Measurements from ENCODE around the gene GUCY2C.

The GUCY2C gene

GRCh38 chr12:14681625-14682024 is 14.8 kb downstream of the GUCY2C start:
- H3K27ac ChIP-seq = no peak overlapping the region
- TF ChIP-seq ZFX (IDR thresholded peaks at IDR 0.05) = no peak
- TF ChIP-seq CTCF (conservative IDR thresholded peaks at IDR 0.05) = no peak

- H3K27ac ChIP-seq = no peak overlapping the region
- no peak for TF ChIP-seq CTCF (conservative IDR thresholded peaks at IDR 0.05)
These were observed 15.2 kb downstream of the GUCY2C start for GRCh38 chr12:14681190-14681589.

GRCh38 chr12:14678547-14679150 is 17.8 kb downstream of the GUCY2C start:
- no peak overlapping the region for H3K27ac ChIP-seq
- no peak for TF ChIP-seq ZFX (IDR thresholded peaks at IDR 0.05)
- no peak for TF ChIP-seq CTCF (conservative IDR thresholded peaks at IDR 0.05)

- TF ChIP-seq ZFX (IDR thresholded peaks at IDR 0.05) = no peak
- TF ChIP-seq CTCF (conservative IDR thresholded peaks at IDR 0.05) = no peak
- H3K27ac ChIP-seq = no peak overlapping the region
These were observed 27.8 kb downstream of the GUCY2C start for GRCh38 chr12:14668591-14668990.

- no peak overlapping the region for H3K27ac ChIP-seq
- no peak for TF ChIP-seq ZFX (IDR thresholded peaks at IDR 0.05)
- TF ChIP-seq CTCF (conservative IDR thresholded peaks at IDR 0.05) = no peak
These were observed 30.7 kb downstream of the GUCY2C start for GRCh38 chr12:14665354-14666348.

- no peak overlapping the region for H3K27ac ChIP-seq
- TF ChIP-seq ZFX (IDR thresholded peaks at IDR 0.05) = no peak
- peak; percentile 81 for TF ChIP-seq CTCF (conservative IDR thresholded peaks at IDR 0.05)
These were observed 31.9 kb downstream of the GUCY2C start for GRCh38 chr12:14664434-14665023.

- no peak for TF ChIP-seq ZFX (IDR thresholded peaks at IDR 0.05)
- TF ChIP-seq CTCF (conservative IDR thresholded peaks at IDR 0.05) = no peak
- H3K27ac ChIP-seq = no peak overlapping the region
These were observed 33.4 kb downstream of the GUCY2C start for GRCh38 chr12:14663002-14663401.

Measured in C4-2B (cell line).